GM19438 (cell line): ENCODE measurements around the gene HSBP1L1.
A peak's percentile ranks its signal among the peaks of the same experiment; 100 is the strongest.
"Not testable (repeated sequence)": the region's sequence is repeated elsewhere in the genome, so short reads cannot be mapped to it uniquely, and the experiment has no call there.

Experiments used
- ATAC-seq: cut with Tn5 transposase; IDR thresholded peaks from one replicate; pipeline ENCODE4 v1.9.1; 2021; ENCODE audit warnings: low read depth; ENCODE audit not compliant: unreplicated experiment

The HSBP1L1 gene

GRCh38 chr18:79960161-79960801 is 4.2 kb upstream of the HSBP1L1 start:
- not testable (repeated sequence) for ATAC-seq

GRCh38 chr18:79960921-79961526 is 3.4 kb upstream of the HSBP1L1 start:
- ATAC-seq: no peak

- ATAC-seq: no peak
Observed at GRCh38 chr18:79961527-79962291, 2.7 kb upstream of the HSBP1L1 start.

- ATAC-seq: no peak
Observed at GRCh38 chr18:79962311-79962710, 2.1 kb upstream of the HSBP1L1 start.

GRCh38 chr18:79962835-79963657 is 1.4 kb upstream of the HSBP1L1 start:
- peak; percentile 57 for ATAC-seq

GRCh38 chr18:79963658-79964329 is 649 bp upstream of the HSBP1L1 start:
- no peak for ATAC-seq

- ATAC-seq: no peak
Observed at GRCh38 chr18:79965119-79965902, 868 bp downstream of the HSBP1L1 start.

GRCh38 chr18:79970419-79971133 is 6.1 kb downstream of the HSBP1L1 start:
- ATAC-seq: no peak

GRCh38 chr18:79971211-79971952 is 6.9 kb downstream of the HSBP1L1 start:
- no peak for ATAC-seq

GRCh38 chr18:79971986-79972385 is 7.5 kb downstream of the HSBP1L1 start:
- ATAC-seq: no peak

GRCh38 chr18:79972720-79973119 is 8.3 kb downstream of the HSBP1L1 start:
- no peak for ATAC-seq

GRCh38 chr18:79973517-79973916 is 9.1 kb downstream of the HSBP1L1 start:
- no peak for ATAC-seq

GRCh38 chr18:79974025-79974654 is 9.7 kb downstream of the HSBP1L1 start:
- ATAC-seq: no peak

GRCh38 chr18:79975043-79975442 is 10.6 kb downstream of the HSBP1L1 start:
- ATAC-seq: no peak

- ATAC-seq: no peak
Observed at GRCh38 chr18:79975985-79976680, 11.7 kb downstream of the HSBP1L1 start.

- no peak for ATAC-seq
Observed at GRCh38 chr18:79979843-79980242, 15.4 kb downstream of the HSBP1L1 start.

GRCh38 chr18:79980585-79980984 is 16.1 kb downstream of the HSBP1L1 start:
- no peak for ATAC-seq
